IMR-90 (cell line): ENCODE measurements around the gene CPA3. TPM values are rescaled to one million over a fixed set of nuclear protein-coding genes. Genes with fewer than 3 reads are reported as not detected.

Experiments used
- ATAC-seq: fragments of 200-7000 bp; cut with Tn5 transposase; 2 replicates; pipeline ENCODE4 v1.9.1; 2020; ENCODE audit warnings: low read depth, mild to moderate bottlenecking, moderate library complexity
- BruUV-seq: library from RNA; stranded (reverse); fragments of 400-500 nt; replicated peaks from 2 replicates; lab custom pipeline; 2021; lab: Mats Ljungman, UMichigan
- CTCF ChIA-PET: fragments of 300-600 bp; formaldehyde crosslinking; extraction: SDS; loops from one replicate; lab custom pipeline; 2021; ENCODE audit warnings: antibody characterized with exemption; lab: Yijun Ruan, JAX
- POLR2A ChIA-PET: fragments of 300-600 bp; sonication (Branson Sonifier 250); formaldehyde crosslinking; loops from one replicate; lab custom pipeline; 2022; ENCODE audit warnings: antibody characterized with exemption; ENCODE audit not compliant: unreplicated experiment; lab: Charles Lee
- DNase-seq: peaks from one replicate; pipeline ENCODE4 v3.0.0; 2013
- H2AFZ ChIP-seq: replicated peaks from 2 replicates; pipeline ENCODE3; 2013; ENCODE audit warnings: low read length, mild to moderate bottlenecking; ENCODE audit not compliant: poor library complexity
- H2AK5ac ChIP-seq: 2 replicates; pipeline ENCODE4 v1.6.1; 2013; ENCODE audit warnings: low read depth, low read length, inconsistent platforms
- H2AK9ac ChIP-seq: replicated peaks from 2 replicates; pipeline ENCODE3; 2013; ENCODE audit warnings: mild to moderate bottlenecking, low read depth, low read length, moderate library complexity; ENCODE audit not compliant: poor library complexity
- H2BK120ac ChIP-seq: 2 replicates; pipeline ENCODE4 v1.6.1; 2013; ENCODE audit warnings: low read depth, low read length, inconsistent platforms
- H2BK15ac ChIP-seq: 3 replicates; pipeline ENCODE4 v1.6.1; 2013; ENCODE audit warnings: low read depth, low read length, inconsistent platforms
- H2BK20ac ChIP-seq: 2 replicates; pipeline ENCODE4 v1.6.1; 2013; ENCODE audit warnings: low read depth, mild to moderate bottlenecking, inconsistent platforms, low read length, moderate library complexity
- H2BK5ac ChIP-seq: 2 replicates; pipeline ENCODE4 v1.6.1; 2013; ENCODE audit warnings: mild to moderate bottlenecking, low read depth, low read length, inconsistent platforms; ENCODE audit not compliant: poor library complexity, severe bottlenecking
- H3K14ac ChIP-seq: replicated peaks from 2 replicates; pipeline ENCODE4 v1.6.1; 2013; ENCODE audit warnings: low read depth, low read length, inconsistent platforms
- H3K18ac ChIP-seq: 2 replicates; pipeline ENCODE4 v1.6.1; 2013; ENCODE audit warnings: low read depth, low read length, control low read depth
- H3K23ac ChIP-seq: 2 replicates; pipeline ENCODE4 v1.6.1; 2013; ENCODE audit warnings: low read depth, low read length, inconsistent platforms
- H3K27ac ChIP-seq: 2 replicates; pipeline ENCODE4 v1.5.1; 2013; ENCODE audit warnings: mild to moderate bottlenecking, control low read depth, low read length; ENCODE audit not compliant: insufficient read depth
- H3K27me3 ChIP-seq: 2 replicates; pipeline ENCODE4 v1.6.1; 2013; ENCODE audit warnings: low read length; ENCODE audit not compliant: control insufficient read depth, insufficient read depth
- H3K36me3 ChIP-seq: 2 replicates; pipeline ENCODE4 v1.6.1; 2013; ENCODE audit warnings: low read length, mixed read lengths; ENCODE audit not compliant: control insufficient read depth, insufficient read depth
- H3K4ac ChIP-seq: 2 replicates; pipeline ENCODE4 v1.6.1; 2013; ENCODE audit warnings: low read depth, low read length, inconsistent platforms
- H3K4me1 ChIP-seq: 2 replicates; pipeline ENCODE4 v1.6.1; 2013; ENCODE audit warnings: low read length, mixed read lengths; ENCODE audit not compliant: control insufficient read depth, insufficient read depth
- H3K4me2 ChIP-seq: 2 replicates; pipeline ENCODE4 v1.6.1; 2013; ENCODE audit warnings: low read depth, mild to moderate bottlenecking, control low read depth, low read length, moderate library complexity
- H3K4me3 ChIP-seq: 2 replicates; pipeline ENCODE4 v1.5.1; 2013; ENCODE audit warnings: low read depth, mild to moderate bottlenecking, control low read depth, low read length, moderate library complexity; ENCODE audit not compliant: insufficient read depth
- H3K56ac ChIP-seq: 2 replicates; pipeline ENCODE4 v1.6.1; 2013; ENCODE audit warnings: low read length, inconsistent platforms; ENCODE audit not compliant: insufficient read depth; ENCODE audit errors: extremely low read depth
- H3K79me1 ChIP-seq, 2 experiments: 2 replicates each; pipeline ENCODE4 v1.6.1; 2013; ENCODE audit warnings: low read length in 2 of 2, inconsistent platforms in 1 of 2, low read depth in 1 of 2
- H3K9ac ChIP-seq: 2 replicates; pipeline ENCODE4 v1.6.1; 2013; ENCODE audit warnings: low read depth, low read length, control low read depth
- H3K9me1 ChIP-seq: 2 replicates; pipeline ENCODE4 v1.6.1; 2013; ENCODE audit warnings: low read length, inconsistent platforms; ENCODE audit not compliant: insufficient read depth
- H3K9me3 ChIP-seq: 2 replicates; pipeline ENCODE4 v1.6.1; 2013; ENCODE audit warnings: low read length; ENCODE audit not compliant: control insufficient read depth, insufficient read depth
- H4K20me1 ChIP-seq: 2 replicates; pipeline ENCODE4 v1.6.1; 2013; ENCODE audit warnings: low read length, inconsistent platforms; ENCODE audit not compliant: insufficient read depth
- H4K5ac ChIP-seq: 2 replicates; pipeline ENCODE4 v1.6.1; 2013; ENCODE audit warnings: mild to moderate bottlenecking, low read depth, low read length, control low read depth
- H4K8ac ChIP-seq, 2 experiments: 2 replicates each; pipeline ENCODE4 v1.6.1; 2013; ENCODE audit warnings: low read depth in 2 of 2, low read length in 2 of 2, control low read depth in 1 of 2, inconsistent platforms in 1 of 2
- H4K91ac ChIP-seq: 2 replicates; pipeline ENCODE4 v1.6.1; 2013; ENCODE audit warnings: low read depth, low read length, inconsistent platforms; ENCODE audit not compliant: insufficient read depth
- CEBPB ChIP-seq: IDR thresholded peaks from 2 replicates; pipeline ENCODE4 v1.6.1; 2012; ENCODE audit warnings: low read depth, low read length, improper control_type of control experiment
- CHD1 ChIP-seq: IDR thresholded peaks from 2 replicates; pipeline ENCODE4 v1.6.1; 2012; ENCODE audit warnings: low read depth, low read length, improper control_type of control experiment
- FOS ChIP-seq: fragments of 150-350 bp; IDR thresholded peaks from 2 replicates; pipeline ENCODE4 v1.6.1; 2016; ENCODE audit warnings: low read depth, low read length
- MAZ ChIP-seq: IDR thresholded peaks from 2 replicates; pipeline ENCODE4 v1.6.1; 2012; ENCODE audit warnings: low read depth, mild to moderate bottlenecking, low read length, improper control_type of control experiment, moderate library complexity, borderline replicate concordance
- MXI1 ChIP-seq: IDR thresholded peaks from 2 replicates; pipeline ENCODE4 v1.6.1; 2012; ENCODE audit warnings: low read depth, mild to moderate bottlenecking, low read length, moderate library complexity, borderline replicate concordance
- NFE2L2 ChIP-seq: fragments of 150-350 bp; IDR thresholded peaks from 2 replicates; pipeline ENCODE4 v1.6.1; 2016; ENCODE audit warnings: low read depth, mild to moderate bottlenecking, low read length
- POLR2A ChIP-seq: IDR thresholded peaks from 2 replicates; pipeline ENCODE4 v1.6.1; 2012; ENCODE audit warnings: mild to moderate bottlenecking, low read depth, low read length
- RAD21 ChIP-seq: IDR thresholded peaks from 2 replicates; pipeline ENCODE4 v1.6.1; 2012; ENCODE audit warnings: low read length, improper control_type of control experiment
- RCOR1 ChIP-seq: IDR thresholded peaks from 2 replicates; pipeline ENCODE4 v1.6.1; 2012; ENCODE audit warnings: mild to moderate bottlenecking, low read length, improper control_type of control experiment; ENCODE audit not compliant: insufficient replicate concordance
- WGBS, 2 experiments: methylation state at CpG; one replicate each; pipeline versions ENCODE4 v1.1.5 to v1.1.7; 2013; ENCODE audit warnings: missing lambda C conversion rate in 2 of 2; ENCODE audit not compliant: insufficient read length in 1 of 2; ENCODE audit errors: extremely low coverage in 2 of 2; 5-methylcytosine and 5-hydroxymethylcytosine counted together
- dilution Hi-C: fragments of 300-500 bp; cut with HindIII; formaldehyde crosslinking; loops from one replicate; pipeline ENCODE4 v1.14.3; 2018; ENCODE audit warnings: low sequenced_read_pairs; ENCODE audit not compliant: unreplicated experiment
- in situ Hi-C: fragments of 300-500 bp; cut with MboI; formaldehyde crosslinking; loops from 3 replicates; pipeline ENCODE4 v1.14.3; 2019; ENCODE audit warnings: low sequenced_read_pairs, inconsistent platforms, mixed read lengths
- intact Hi-C: fragments of 100-400 bp; cut with micrococcal nuclease; formaldehyde crosslinking; loops from 2 replicates; pipeline ENCODE4 v1.10.0; 2022
- polyA plus RNA-seq, 3 experiments: library from polyadenylated mRNA; depleted of rRNA; stranded (reverse); fragments of >200 nt; gene quantifications; 2 replicates each; pipeline ENCODE4 v1.2.3, GENCODE V29; 2012; ENCODE audit warnings: low replicate concordance in 1 of 3
- total RNA-seq: library from RNA; depleted of rRNA; stranded (reverse); fragments of >200 nt; gene quantifications from 2 replicates; pipeline ENCODE4 v1.2.3, GENCODE V29; 2012
- TF ChIP-seq, protein P1 (sequence below): fragments of 150-350 bp; IDR thresholded peaks from 2 replicates; pipeline ENCODE4 v1.6.1; 2017; ENCODE audit warnings: mild to moderate bottlenecking, antibody characterized with exemption, low read length, low read depth
- TF ChIP-seq, protein P2 (sequence below): fragments of 150-350 bp; IDR thresholded peaks from 2 replicates; pipeline ENCODE4 v1.6.1; 2016; ENCODE audit warnings: low read depth, mild to moderate bottlenecking, low read length, moderate library complexity, borderline replicate concordance

The CPA3 gene
- total and polyA plus RNA-seq, 2 of the 4 experiments (the other 2 are of a cell fraction), result 0.07 TPM; not detected in 1

- Histone ChIP-seq H2BK20ac (no peak overlapping the region), H3K4me1 (no peaks in the 10 kb centered on the region), H3K9me3 (no peaks in the 10 kb centered on the region), H3K4ac (no peak overlapping the region), H4K8ac (no peak overlapping the region), H3K4me2 (no peak overlapping the region), H2BK15ac (no peak overlapping the region), H3K27me3 (no peaks in the 10 kb centered on the region), H3K9me1 (no peaks in the 10 kb centered on the region), H2AFZ (no peak overlapping the region), H3K4me3 (no peak overlapping the region), H3K14ac (no peak overlapping the region), H4K91ac (no peak overlapping the region), H3K9ac (no peak overlapping the region), H3K56ac (no peak overlapping the region), H3K18ac (no peak overlapping the region), H4K20me1 (no peaks in the 10 kb centered on the region), H3K23ac (no peak overlapping the region), H3K36me3 (no peaks in the 10 kb centered on the region), H3K79me1 (no peaks in the 10 kb centered on the region), H3K27ac (no peak overlapping the region), H2AK9ac (no peak overlapping the region), H2BK120ac (no peak overlapping the region), H2BK5ac (no peak overlapping the region), H4K5ac (no peak overlapping the region), H2AK5ac (no peak overlapping the region)
- intact Hi-C loops (no loop called here), dilution Hi-C loops (no loop called here), in situ Hi-C loops (no loop called here)
- CTCF ChIA-PET, result interaction anchor here (0.7 kb wide), 1 partner anchor 24 kb away, joined by 3 read pairs; no protein-coding TSS in a partner anchor
- no CpG with 5 or more reads among the region's 2 CpGs for WGBS, 2 experiments
- POLR2A ChIA-PET, result no interaction called here
- ATAC-seq, result no peak
- TF ChIP-seq RCOR1 (no peak), NFE2L2 (no peak), CEBPB (no peak), MXI1 (no peak), MAZ (no peak), FOS (no peak), POLR2A (no peak), CHD1 (no peak), RAD21 (no peak)
- TF ChIP-seq, protein P1, sequence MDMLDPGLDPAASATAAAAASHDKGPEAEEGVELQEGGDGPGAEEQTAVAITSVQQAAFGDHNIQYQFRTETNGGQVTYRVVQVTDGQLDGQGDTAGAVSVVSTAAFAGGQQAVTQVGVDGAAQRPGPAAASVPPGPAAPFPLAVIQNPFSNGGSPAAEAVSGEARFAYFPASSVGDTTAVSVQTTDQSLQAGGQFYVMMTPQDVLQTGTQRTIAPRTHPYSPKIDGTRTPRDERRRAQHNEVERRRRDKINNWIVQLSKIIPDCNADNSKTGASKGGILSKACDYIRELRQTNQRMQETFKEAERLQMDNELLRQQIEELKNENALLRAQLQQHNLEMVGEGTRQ, result no peak
- TF ChIP-seq, protein P2, sequence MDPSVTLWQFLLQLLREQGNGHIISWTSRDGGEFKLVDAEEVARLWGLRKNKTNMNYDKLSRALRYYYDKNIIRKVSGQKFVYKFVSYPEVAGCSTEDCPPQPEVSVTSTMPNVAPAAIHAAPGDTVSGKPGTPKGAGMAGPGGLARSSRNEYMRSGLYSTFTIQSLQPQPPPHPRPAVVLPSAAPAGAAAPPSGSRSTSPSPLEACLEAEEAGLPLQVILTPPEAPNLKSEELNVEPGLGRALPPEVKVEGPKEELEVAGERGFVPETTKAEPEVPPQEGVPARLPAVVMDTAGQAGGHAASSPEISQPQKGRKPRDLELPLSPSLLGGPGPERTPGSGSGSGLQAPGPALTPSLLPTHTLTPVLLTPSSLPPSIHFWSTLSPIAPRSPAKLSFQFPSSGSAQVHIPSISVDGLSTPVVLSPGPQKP, result no peak
- DNase-seq, result no peak
- BruUV-seq, result no TSS peak
These were observed 51.0 kb downstream of the CPA3 start for GRCh38 chr3:148916132-148916531.
